GM06990 (cell line): ENCODE data around the gene FLVCR1.
A peak's percentile ranks its signal among the peaks of the same experiment; 100 is the strongest.

Experiments
- DNase-seq: peaks from one replicate; pipeline ENCODE4 v3.0.0-alpha.2; 2011; ENCODE audit not compliant: insufficient read length; ENCODE audit errors: extremely low read depth
- H3K27me3 ChIP-seq: replicated peaks from 2 replicates; pipeline ENCODE4 v1.6.0; 2011; ENCODE audit warnings: low read length; ENCODE audit not compliant: control insufficient read depth, insufficient read depth
- H3K36me3 ChIP-seq: 2 replicates; pipeline ENCODE4 v1.5.1; 2011; ENCODE audit warnings: low read length; ENCODE audit not compliant: control insufficient read depth, insufficient read depth
- H3K4me3 ChIP-seq: replicated peaks from 2 replicates; pipeline ENCODE4 v1.5.1; 2011; ENCODE audit warnings: low read depth, mild to moderate bottlenecking, control low read depth, low read length
- TF ChIP-seq, protein P1 (sequence below): IDR thresholded peaks from 2 replicates; pipeline ENCODE4 v1.5.1; 2011; ENCODE audit warnings: low read length, control low read depth, mild to moderate bottlenecking, inconsistent platforms; ENCODE audit not compliant: insufficient read depth, poor library complexity, severe bottlenecking

Gene FLVCR1

GRCh38 chr1:212857992-212858460 is at the start of gene FLVCR1:
TSS of gene FLVCR1 (plus strand) at chr1:212858275. CDS start at chr1:212858453, 178 bp downstream.
- no peaks in the 10 kb centered on the region for H3K27me3 ChIP-seq
- TF ChIP-seq, protein P1, sequence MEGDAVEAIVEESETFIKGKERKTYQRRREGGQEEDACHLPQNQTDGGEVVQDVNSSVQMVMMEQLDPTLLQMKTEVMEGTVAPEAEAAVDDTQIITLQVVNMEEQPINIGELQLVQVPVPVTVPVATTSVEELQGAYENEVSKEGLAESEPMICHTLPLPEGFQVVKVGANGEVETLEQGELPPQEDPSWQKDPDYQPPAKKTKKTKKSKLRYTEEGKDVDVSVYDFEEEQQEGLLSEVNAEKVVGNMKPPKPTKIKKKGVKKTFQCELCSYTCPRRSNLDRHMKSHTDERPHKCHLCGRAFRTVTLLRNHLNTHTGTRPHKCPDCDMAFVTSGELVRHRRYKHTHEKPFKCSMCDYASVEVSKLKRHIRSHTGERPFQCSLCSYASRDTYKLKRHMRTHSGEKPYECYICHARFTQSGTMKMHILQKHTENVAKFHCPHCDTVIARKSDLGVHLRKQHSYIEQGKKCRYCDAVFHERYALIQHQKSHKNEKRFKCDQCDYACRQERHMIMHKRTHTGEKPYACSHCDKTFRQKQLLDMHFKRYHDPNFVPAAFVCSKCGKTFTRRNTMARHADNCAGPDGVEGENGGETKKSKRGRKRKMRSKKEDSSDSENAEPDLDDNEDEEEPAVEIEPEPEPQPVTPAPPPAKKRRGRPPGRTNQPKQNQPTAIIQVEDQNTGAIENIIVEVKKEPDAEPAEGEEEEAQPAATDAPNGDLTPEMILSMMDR, result no peak
- peaks cover 2% of the 10 kb centered on the region; the same call in 1 of the 2 replicates for H3K36me3 ChIP-seq
- DNase-seq, result peak; percentile 96
- peak within 1 kb of the TSS; percentile 90 for H3K4me3 ChIP-seq

DNA sequence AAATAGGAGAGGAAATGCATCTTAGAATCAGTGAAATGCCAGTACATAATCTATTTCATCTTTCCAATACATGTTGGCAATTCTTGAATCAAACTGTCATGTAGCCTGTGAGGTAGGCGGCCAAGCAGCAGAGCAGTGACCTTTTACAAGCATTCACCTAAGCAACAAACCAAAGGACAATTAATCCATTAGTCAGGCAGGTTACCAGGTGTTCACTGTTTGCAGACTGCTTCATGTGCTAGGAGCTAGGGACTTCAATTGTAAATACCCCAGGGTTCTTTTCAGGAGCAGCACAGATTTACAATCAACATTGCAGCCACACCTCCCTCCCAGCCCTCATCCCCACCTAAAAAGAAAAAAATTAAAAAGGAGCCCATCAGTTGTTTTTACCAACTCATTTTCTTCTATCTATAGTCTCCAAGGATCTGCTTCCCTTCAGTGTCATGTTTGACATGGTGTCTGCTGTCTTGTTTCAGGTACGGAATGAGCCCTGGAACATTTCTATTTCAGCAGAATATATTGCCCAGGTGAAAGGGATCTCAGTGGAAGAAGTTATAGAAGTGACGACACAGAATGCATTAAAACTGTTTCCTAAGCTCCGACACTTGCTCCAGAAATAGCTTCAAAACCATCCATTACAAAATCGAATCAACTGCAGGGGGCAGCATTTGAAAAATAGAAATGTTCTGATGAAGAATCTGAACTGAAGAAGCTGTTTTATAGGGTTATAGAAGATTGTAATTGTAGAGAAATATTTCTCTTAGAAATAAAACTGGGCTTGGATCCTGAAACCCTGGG is 43.3 kb upstream of the FLVCR1 start:
- no peak overlapping the region for H3K4me3 ChIP-seq
- H3K36me3 ChIP-seq, result no peaks in the 10 kb centered on the region; the same call in 1 of the 2 replicates
- DNase-seq, result no peak
- no peaks in the 10 kb centered on the region for H3K27me3 ChIP-seq
- TF ChIP-seq, protein P1, result peak; percentile 29

GRCh38 chr1:212816567-212817278 is 41.4 kb upstream of the FLVCR1 start:
- Histone ChIP-seq H3K4me3 (no peak overlapping the region), H3K36me3 (no peaks in the 10 kb centered on the region; the same call in 1 of the 2 replicates), H3K27me3 (no peaks in the 10 kb centered on the region)
- TF ChIP-seq, protein P1, result no peak
- no peak for DNase-seq

- TF ChIP-seq, protein P1, result no peak
- peak; percentile 26 for DNase-seq
- Histone ChIP-seq H3K4me3 (0 out of 2 replicates have a peak overlapping the region, but pooled peaks have one; percentile 6), H3K36me3 (no peaks in the 10 kb centered on the region), H3K27me3 (no peaks in the 10 kb centered on the region)
Observed at GRCh38 chr1:212819726-212820125, 38.3 kb upstream of the FLVCR1 start.

- no peaks in the 10 kb centered on the region for H3K36me3 ChIP-seq
- no peak for DNase-seq
- H3K27me3 ChIP-seq, result no peaks in the 10 kb centered on the region
- no peak overlapping the region for H3K4me3 ChIP-seq
- TF ChIP-seq, protein P1, result no peak
Observed at GRCh38 chr1:212820969-212821368, 37.1 kb upstream of the FLVCR1 start.
